Uterus (tissue), 4 donors: ENCODE measurements around the gene ZNF618. TPM values are rescaled to one million over a fixed set of nuclear protein-coding genes. Genes with fewer than 3 reads are reported as not detected.

Experiments
- DNase-seq, 2 donors: peaks; one replicate each; pipeline ENCODE4 v3.0.0-alpha.2; 2019 to 2020
- H3K27ac ChIP-seq, 2 donors: fragments of 200-600 bp; sonication (generic); 1 replicate in 1 of 2; 2 replicates in 1 of 2; pipeline ENCODE4 v1.5.1; 2016 to 2018
- H3K27me3 ChIP-seq, 2 donors: fragments of 200-600 bp; sonication (generic); one replicate each; pipeline ENCODE4 v1.5.1; 2018 to 2019; ENCODE audit warnings: control low read depth in 1 of 2
- H3K36me3 ChIP-seq, 2 donors: fragments of 200-600 bp; sonication (generic); one replicate each; pipeline ENCODE4 v1.5.1; 2019; ENCODE audit warnings: control low read depth in 1 of 2
- H3K4me1 ChIP-seq, 2 donors: fragments of 200-600 bp; sonication (generic); one replicate each; pipeline ENCODE4 v1.5.1; 2018 to 2019; ENCODE audit warnings: control low read depth in 1 of 2
- H3K4me3 ChIP-seq, 2 donors: fragments of 200-600 bp; sonication (generic); 1 replicate in 1 of 2; 2 replicates in 1 of 2; pipeline ENCODE4 v1.5.1; 2018 to 2019; ENCODE audit warnings: mild to moderate bottlenecking in 1 of 2
- H3K9me3 ChIP-seq, 2 donors: fragments of 200-600 bp; sonication (generic); one replicate each; pipeline ENCODE4 v1.5.1; 2019; ENCODE audit warnings: control low read depth in 1 of 2
- POLR2A ChIP-seq, 2 donors: fragments of 450-650 bp; IDR thresholded peaks; one replicate each; pipeline ENCODE4 v1.6.1; 2016; ENCODE audit warnings: antibody characterized with exemption in 2 of 2, mild to moderate bottlenecking in 1 of 2, moderate library complexity in 1 of 2
- intact Hi-C: fragments of 100-400 bp; cut with DNase I; formaldehyde crosslinking; loops from one replicate; pipeline ENCODE4 v1.15.1; 2023; ENCODE audit warnings: low total_unique reads
- total RNA-seq, 4 donors: library from RNA; depleted of rRNA in 3 of 4; stranded (reverse); fragments of >200 nt in 3 of 4; gene quantifications; one replicate each; pipeline versions ENCODE4 v1.1.0 to v1.2.4, GENCODE V29; 2014 to 2023
- TF ChIP-seq, protein P1 (sequence below), 4 experiments: fragments of 200-600 bp in 2 of 4; fragments of 450-650 bp in 2 of 4; sonication (generic) in 2 of 4; IDR thresholded peaks; one replicate each; pipeline ENCODE4 v1.5.1; 2016 to 2019; ENCODE audit warnings: antibody characterized with exemption in 4 of 4, mild to moderate bottlenecking in 2 of 4, moderate library complexity in 1 of 4
- donor health status: DM: yes; HTN: yes; CAD: no.

The ZNF618 gene
- total RNA-seq, 4 donors from 2014 or later, result 3.8 to 24.2 (median 12.3) TPM

DNA sequence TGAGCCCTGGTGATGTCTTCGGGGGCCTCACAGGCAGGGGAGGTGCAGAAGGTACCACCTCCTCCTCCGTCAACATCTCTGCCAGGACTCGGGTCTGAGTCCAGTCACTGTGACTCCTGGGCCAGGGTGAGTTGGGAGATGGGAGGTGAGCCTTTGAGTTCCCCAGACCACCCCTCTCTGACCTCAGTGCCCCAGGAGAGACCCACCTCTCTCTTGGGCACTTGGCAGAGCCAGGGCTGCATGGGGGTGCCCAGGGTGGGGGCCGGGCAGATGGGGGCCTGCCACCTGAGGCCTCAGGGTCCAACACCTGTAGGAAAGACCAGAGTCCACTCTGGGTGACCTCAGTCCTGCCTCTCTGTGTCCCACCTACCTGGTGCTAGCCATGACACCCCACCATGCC lies 216.2 kb downstream of the ZNF618 start:
- no peak for DNase-seq
- Histone ChIP-seq H3K9me3 (no peaks in the 10 kb centered on the region), H3K27me3 (no peaks in the 10 kb centered on the region), H3K4me3 (no peak overlapping the region), H3K27ac (no peak overlapping the region), H3K4me1 (no peaks in the 10 kb centered on the region), H3K36me3 (no peaks in the 10 kb centered on the region)
- TF ChIP-seq POLR2A (IDR thresholded peaks at IDR 0.05), result no peak
- intact Hi-C loops, result no loop called here

DNA sequence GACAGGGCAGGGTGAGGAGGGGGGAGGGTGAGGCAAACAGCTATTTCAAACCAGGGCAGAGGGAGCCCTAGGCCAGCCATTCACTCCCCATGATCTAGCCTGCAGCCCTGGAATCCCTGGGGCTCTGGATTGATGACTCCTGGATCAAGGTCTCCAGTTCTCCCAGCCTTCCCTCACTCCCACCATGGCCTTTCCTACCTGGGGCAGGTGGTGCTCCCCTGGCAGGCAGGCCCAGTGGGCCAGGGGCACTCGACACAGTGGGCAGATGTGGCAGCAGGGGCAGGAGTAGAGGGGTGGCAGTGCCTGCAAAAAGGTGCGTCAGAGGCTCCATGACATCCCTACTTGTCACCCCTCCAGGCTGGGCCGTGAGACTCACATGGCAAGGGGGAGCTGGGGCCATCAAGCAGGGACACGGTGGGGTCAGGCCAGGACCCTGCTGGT lies 216.9 kb downstream of the ZNF618 start:
- intact Hi-C loops, result no loop called here
- Histone ChIP-seq H3K9me3 (no peaks in the 10 kb centered on the region), H3K36me3 (no peaks in the 10 kb centered on the region), H3K4me1 (peaks cover 0 to 6% of the 10 kb centered on the region in 2 donors), H3K27me3 (no peaks in the 10 kb centered on the region), H3K4me3 (no peak overlapping the region), H3K27ac (no peak overlapping the region)
- TF ChIP-seq, protein P1, sequence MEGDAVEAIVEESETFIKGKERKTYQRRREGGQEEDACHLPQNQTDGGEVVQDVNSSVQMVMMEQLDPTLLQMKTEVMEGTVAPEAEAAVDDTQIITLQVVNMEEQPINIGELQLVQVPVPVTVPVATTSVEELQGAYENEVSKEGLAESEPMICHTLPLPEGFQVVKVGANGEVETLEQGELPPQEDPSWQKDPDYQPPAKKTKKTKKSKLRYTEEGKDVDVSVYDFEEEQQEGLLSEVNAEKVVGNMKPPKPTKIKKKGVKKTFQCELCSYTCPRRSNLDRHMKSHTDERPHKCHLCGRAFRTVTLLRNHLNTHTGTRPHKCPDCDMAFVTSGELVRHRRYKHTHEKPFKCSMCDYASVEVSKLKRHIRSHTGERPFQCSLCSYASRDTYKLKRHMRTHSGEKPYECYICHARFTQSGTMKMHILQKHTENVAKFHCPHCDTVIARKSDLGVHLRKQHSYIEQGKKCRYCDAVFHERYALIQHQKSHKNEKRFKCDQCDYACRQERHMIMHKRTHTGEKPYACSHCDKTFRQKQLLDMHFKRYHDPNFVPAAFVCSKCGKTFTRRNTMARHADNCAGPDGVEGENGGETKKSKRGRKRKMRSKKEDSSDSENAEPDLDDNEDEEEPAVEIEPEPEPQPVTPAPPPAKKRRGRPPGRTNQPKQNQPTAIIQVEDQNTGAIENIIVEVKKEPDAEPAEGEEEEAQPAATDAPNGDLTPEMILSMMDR (IDR thresholded peaks at IDR 0.05), result no peak
- TF ChIP-seq POLR2A (IDR thresholded peaks at IDR 0.05), result no peak
- DNase-seq, result no peak

DNA sequence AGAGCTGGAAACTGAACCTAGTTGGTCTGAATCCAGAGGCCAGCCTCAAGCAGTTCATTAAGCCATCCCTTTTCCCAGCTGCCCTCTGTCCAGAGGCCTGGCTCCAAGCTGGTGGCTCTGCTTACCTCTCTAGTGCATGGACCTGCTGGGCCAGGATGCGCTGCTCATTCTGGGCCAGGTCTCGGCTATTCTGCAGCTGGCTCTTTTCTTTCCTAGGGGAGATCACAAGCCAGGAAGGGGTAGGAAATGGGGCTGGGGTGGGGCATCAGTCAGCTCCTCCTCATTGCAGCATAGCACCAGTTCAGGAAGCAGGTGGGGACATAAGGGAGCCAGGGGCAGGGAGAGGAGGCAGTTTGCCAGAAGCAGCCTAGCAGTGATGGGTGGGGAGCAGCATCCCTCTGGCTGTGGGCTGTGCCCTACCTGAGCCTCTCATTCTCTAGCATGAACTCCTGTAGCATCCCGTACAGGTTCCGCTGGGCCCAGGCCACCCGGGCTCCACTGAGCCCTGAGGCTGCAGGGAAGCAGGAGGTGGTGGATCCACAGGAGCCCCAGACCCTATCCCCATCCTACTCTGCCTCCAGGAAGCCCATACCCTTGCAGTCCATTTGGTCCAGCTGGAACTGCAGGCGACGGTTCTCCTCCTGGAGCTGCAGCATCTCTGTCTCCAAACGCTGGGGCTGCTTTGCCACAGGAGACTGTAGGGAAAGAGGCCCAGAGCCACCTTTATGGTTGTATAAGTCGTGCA lies 217.8 kb downstream of the ZNF618 start:
- no peaks in the 10 kb centered on the region for H3K27me3 ChIP-seq
- peak in 1 of 2 donors; percentile 12 for DNase-seq

DNA sequence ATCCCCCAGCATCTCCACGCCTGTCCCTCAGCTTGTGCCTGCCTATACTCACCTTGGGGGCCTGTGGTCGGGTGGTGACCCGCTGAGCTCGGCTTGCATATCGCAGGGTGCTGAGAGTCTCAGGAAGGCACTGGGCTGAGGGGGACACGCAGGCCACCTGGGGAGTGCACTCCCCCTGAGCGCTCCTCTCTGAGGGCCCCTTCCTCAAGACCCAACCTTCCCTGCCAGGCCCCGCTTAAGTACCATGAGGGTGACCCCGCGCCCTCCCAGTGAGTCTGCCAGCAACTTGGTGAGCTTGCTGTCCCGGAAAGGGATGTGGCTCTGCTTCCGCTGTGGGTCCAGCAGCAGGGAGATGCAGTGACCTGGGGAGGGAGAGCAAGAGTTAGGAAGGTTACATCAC lies 218.9 kb downstream of the ZNF618 start:
- Histone ChIP-seq H3K9me3 (no peaks in the 10 kb centered on the region), H3K4me1 (peaks cover 0 to 7% of the 10 kb centered on the region in 2 donors), H3K4me3 (no peak overlapping the region), H3K27ac (no peak overlapping the region), H3K27me3 (no peaks in the 10 kb centered on the region), H3K36me3 (no peaks in the 10 kb centered on the region)
- intact Hi-C loops, result no loop called here
- DNase-seq, result peak in 1 of 2 donors; percentile 10
- TF ChIP-seq, protein P1 (IDR thresholded peaks at IDR 0.05), result no peak
- TF ChIP-seq POLR2A (IDR thresholded peaks at IDR 0.05), result no peak

More for the DNA sequence above, 217.8 kb downstream of the ZNF618 start:
- intact Hi-C loops, result no loop called here
- Histone ChIP-seq H3K4me3 (no peak overlapping the region), H3K36me3 (no peaks in the 10 kb centered on the region), H3K27ac (no peak overlapping the region), H3K9me3 (no peaks in the 10 kb centered on the region), H3K4me1 (peaks cover 0 to 7% of the 10 kb centered on the region in 2 donors)
- TF ChIP-seq, protein P1 (IDR thresholded peaks at IDR 0.05), result no peak
- no peak for TF ChIP-seq POLR2A (IDR thresholded peaks at IDR 0.05)

DNA sequence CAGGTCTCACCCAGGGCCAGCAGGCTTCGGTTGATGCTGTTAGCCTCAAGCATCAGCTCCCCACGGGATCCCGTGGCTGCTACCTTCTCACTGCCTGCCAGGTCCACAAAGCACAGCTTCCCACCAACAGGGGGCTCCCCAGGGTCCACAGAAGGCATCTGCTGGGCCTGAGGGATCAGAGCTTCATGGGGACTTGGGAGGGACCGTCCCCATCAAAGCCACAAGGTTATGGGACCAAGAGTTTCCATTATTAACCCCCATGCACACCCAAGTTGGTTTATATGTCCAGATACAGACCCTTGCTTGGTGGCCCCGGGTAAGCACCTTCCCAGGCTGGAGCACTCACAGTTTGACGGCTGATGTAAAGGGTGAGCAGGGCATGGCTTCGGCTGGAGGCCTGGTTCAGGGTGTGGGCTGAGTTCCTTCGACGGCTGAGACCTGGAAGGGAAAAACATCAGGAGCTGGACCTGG lies 220.0 kb downstream of the ZNF618 start:
- intact Hi-C loops, result no loop called here
- no peak overlapping the region for H3K4me3 ChIP-seq
- H3K4me1 ChIP-seq, result peaks cover 0 to 7% of the 10 kb centered on the region in 2 donors
- no peak for TF ChIP-seq POLR2A (IDR thresholded peaks at IDR 0.05)
- H3K27ac ChIP-seq, result no peak overlapping the region
- peak in 1 of 2 donors; percentile 14 for DNase-seq
- no peaks in the 10 kb centered on the region for H3K9me3 ChIP-seq
- H3K27me3 ChIP-seq, result no peaks in the 10 kb centered on the region
- H3K36me3 ChIP-seq, result no peaks in the 10 kb centered on the region

DNA sequence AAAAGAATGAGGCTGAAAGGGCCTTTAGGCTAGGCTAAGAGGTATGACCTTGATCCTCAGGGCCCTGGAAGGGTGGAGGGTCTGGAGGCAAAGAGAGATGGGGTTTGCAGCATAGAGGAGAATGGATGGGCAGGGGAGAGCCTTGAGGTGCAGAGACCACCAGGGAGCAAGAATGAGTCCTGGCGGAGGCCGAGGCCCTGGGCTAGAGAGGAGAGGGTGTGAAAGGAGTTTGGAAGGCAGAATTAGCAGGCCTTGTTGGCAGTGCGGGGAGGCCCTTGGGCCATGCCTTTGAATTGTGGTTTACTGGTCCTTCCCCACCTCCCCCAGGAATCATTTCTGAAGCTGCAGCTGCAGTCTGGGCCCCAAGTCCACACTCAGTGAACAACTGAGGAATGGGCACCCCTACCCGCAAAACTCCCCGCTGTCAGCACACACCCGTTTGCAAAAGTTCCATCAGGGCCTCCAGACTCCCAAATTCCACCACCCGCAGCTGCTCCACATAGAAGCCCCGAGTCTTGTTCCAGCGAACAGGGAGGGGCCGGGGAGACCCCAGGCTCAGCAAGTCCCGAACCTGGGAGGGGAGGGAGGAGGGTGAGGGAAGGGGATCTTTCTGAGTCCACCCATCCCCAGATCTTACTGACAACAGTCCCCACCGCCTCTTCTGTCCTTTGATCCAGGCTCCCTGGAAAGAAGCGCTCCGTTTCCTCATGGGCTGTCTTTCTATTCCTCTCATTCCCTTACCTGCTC lies 220.9 kb downstream of the ZNF618 start:
- Histone ChIP-seq H3K27me3 (no peaks in the 10 kb centered on the region), H3K4me3 (no peak overlapping the region), H3K27ac (no peak overlapping the region), H3K9me3 (no peaks in the 10 kb centered on the region), H3K4me1 (peaks cover 0 to 7% of the 10 kb centered on the region in 2 donors), H3K36me3 (no peaks in the 10 kb centered on the region)
- DNase-seq, result peak in 1 of 2 donors; percentile 13
- intact Hi-C loops, result no loop called here
- TF ChIP-seq, protein P1 (IDR thresholded peaks at IDR 0.05), result no peak
- TF ChIP-seq POLR2A (IDR thresholded peaks at IDR 0.05), result no peak
